K562 (cell line): Measurements from ENCODE around the gene SYT3. TPM values are rescaled to one million over a fixed set of nuclear protein-coding genes. Genes with fewer than 3 reads are reported as not detected.
A peak's percentile ranks its signal among the peaks of the same experiment; 100 is the strongest.
"Not testable (repeated sequence)": the region's sequence is repeated elsewhere in the genome, so short reads cannot be mapped to it uniquely, and the experiment has no call there.

Source experiments
- ATAC-seq: fragments of 200-7000 bp; cut with Tn5 transposase; 3 replicates; pipeline ENCODE4 v1.9.1; 2020; ENCODE audit warnings: moderate library complexity
- BruUV-seq: library from RNA; stranded (reverse); fragments of 400-500 nt; replicated peaks from 2 replicates; lab custom pipeline; 2021; lab: Mats Ljungman, UMichigan
- CTCF ChIA-PET: fragments of 300-600 bp; formaldehyde crosslinking; extraction: SDS; loops from one replicate; lab custom pipeline; 2021; ENCODE audit warnings: low intra/inter-chr PET ratio; lab: Yijun Ruan, JAX
- POLR2A ChIA-PET: fragments of 300-600, 350-650 bp; sonication (Branson Sonifier 250); formaldehyde crosslinking; extraction: SDS; loops from one replicate; lab custom pipeline; 2021; ENCODE audit warnings: antibody characterized with exemption, inconsistent platforms; lab: Yijun Ruan, JAX
- DNase-seq, 4 experiments: peaks; one replicate each; pipeline versions ENCODE4 v3.0.0 to v3.0.0-alpha.2; 2011 to 2018; ENCODE audit warnings: low spot score in 3 of 4, mixed read lengths in 3 of 4; ENCODE audit errors: extremely low read depth in 1 of 4
- FAIRE-seq: peaks from 2 replicates; lab custom pipeline; 2011; peaks lifted over from hg19 to GRCh38; lab: Jason Lieb, UNC
- H2AFZ ChIP-seq: 2 replicates; pipeline ENCODE4 v1.6.0; 2011; ENCODE audit warnings: low read depth, low read length, control low read depth, inconsistent platforms
- H3K27ac ChIP-seq: fragments of 200-600 bp; 3 replicates; pipeline ENCODE4 v1.8.0; 2011; ENCODE audit warnings: low read depth, mild to moderate bottlenecking, control low read depth, inconsistent platforms, low read length, moderate library complexity, mixed read lengths; ENCODE audit errors: extremely low read depth
- H3K27me3 ChIP-seq, 2 experiments: fragments of 300-600 bp in 1 of 2; 2 replicates in 1 of 2; 3 replicates in 1 of 2; pipeline versions ENCODE4 v1.6.0 to v1.8.0; 2011; ENCODE audit warnings: inconsistent platforms in 2 of 2, low read length in 2 of 2, mild to moderate bottlenecking in 1 of 2, mixed read lengths in 1 of 2, moderate library complexity in 1 of 2; ENCODE audit not compliant: control insufficient read depth in 2 of 2, insufficient read depth in 2 of 2
- H3K36me3 ChIP-seq: fragments of 300-600 bp; 3 replicates; pipeline ENCODE4 v1.8.0; 2011; ENCODE audit warnings: mild to moderate bottlenecking, low read length, inconsistent platforms; ENCODE audit not compliant: control insufficient read depth, insufficient read depth
- H3K4me1 ChIP-seq, 2 experiments: fragments of 200-600 bp in 1 of 2; replicated peaks in 1 of 2; 2 replicates in 1 of 2; 3 replicates in 1 of 2; pipeline versions ENCODE4 v1.5.1 to v1.8.0; 2011; ENCODE audit warnings: inconsistent platforms in 2 of 2, low read length in 2 of 2, mild to moderate bottlenecking in 1 of 2, mixed read lengths in 1 of 2, moderate library complexity in 1 of 2; ENCODE audit not compliant: control insufficient read depth in 2 of 2, insufficient read depth in 2 of 2
- H3K4me2 ChIP-seq: 2 replicates; pipeline ENCODE4 v1.6.1; 2011; ENCODE audit warnings: low read length, control low read depth, inconsistent platforms, mixed read lengths; ENCODE audit not compliant: insufficient read depth
- H3K4me3 ChIP-seq: fragments of 200-600 bp; sonication (generic), shearing (Covaris generic); 2 replicates; pipeline ENCODE4 v1.5.1; 2016; ENCODE audit warnings: control low read depth, inconsistent platforms
- H3K79me2 ChIP-seq: fragments of 200-600 bp; 3 replicates; pipeline ENCODE4 v1.8.0; 2011; ENCODE audit warnings: low read length, inconsistent platforms; ENCODE audit not compliant: control insufficient read depth, insufficient read depth
- H3K9ac ChIP-seq, 2 experiments: 2 replicates each; pipeline versions ENCODE4 v1.6.0 to v1.6.1; 2011; ENCODE audit warnings: low read depth in 2 of 2, low read length in 2 of 2, control low read depth in 1 of 2, inconsistent platforms in 1 of 2, mild to moderate bottlenecking in 1 of 2, mixed read lengths in 1 of 2; ENCODE audit not compliant: insufficient read depth in 1 of 2
- H3K9me1 ChIP-seq: one replicate; pipeline ENCODE4 v1.6.0; 2011; ENCODE audit warnings: inconsistent platforms, mild to moderate bottlenecking, low read length, moderate library complexity; ENCODE audit not compliant: control insufficient read depth, insufficient read depth
- H3K9me3 ChIP-seq: replicated peaks from 2 replicates; pipeline ENCODE4 v1.5.1; 2011; ENCODE audit warnings: low read depth, low read length, inconsistent platforms; ENCODE audit not compliant: control insufficient read depth, insufficient read depth
- H4K20me1 ChIP-seq: replicated peaks from 2 replicates; pipeline ENCODE4 v1.6.1; 2011; ENCODE audit warnings: low read length, inconsistent platforms, mixed read lengths; ENCODE audit not compliant: control insufficient read depth, insufficient read depth
- ARID1B ChIP-seq: fragments of 450-650 bp; IDR thresholded peaks from 2 replicates; pipeline ENCODE4 v1.6.1; 2016; ENCODE audit warnings: antibody characterized with exemption, mild to moderate bottlenecking, inconsistent platforms
- CBFA2T2 ChIP-seq: fragments of 450-650 bp; conservative IDR thresholded peaks from 2 replicates; pipeline ENCODE4 v1.6.1; 2017; ENCODE audit warnings: mild to moderate bottlenecking
- CBFA2T3 ChIP-seq: fragments of 450-650 bp; IDR thresholded peaks from 2 replicates; pipeline ENCODE4 v1.6.1; 2017
- MAX ChIP-seq: sonication (generic); formaldehyde crosslinking; IDR thresholded peaks from 2 replicates; pipeline ENCODE4 v1.9.0; 2022; ENCODE audit warnings: mild to moderate bottlenecking, missing genetic modification reagents
- NR2C1 ChIP-seq, 2 experiments: fragments of 450-650 bp; IDR thresholded peaks; 2 replicates each; pipeline ENCODE4 v1.6.1; 2017; ENCODE audit warnings: mild to moderate bottlenecking in 2 of 2, antibody characterized with exemption in 1 of 2, inconsistent platforms in 1 of 2, missing compliant biosample characterization in 1 of 2, missing genetic modification characterization in 1 of 2
- PYGO2 ChIP-seq: fragments of 450-650 bp; IDR thresholded peaks from 2 replicates; pipeline ENCODE4 v1.6.1; 2016; ENCODE audit warnings: mild to moderate bottlenecking, missing genetic modification characterization, moderate library complexity, missing compliant biosample characterization
- SMARCA4 ChIP-seq: fragments of 450-650 bp; IDR thresholded peaks from 2 replicates; pipeline ENCODE4 v1.6.1; 2016
- SOX6 ChIP-seq: fragments of 450-650 bp; IDR thresholded peaks from 2 replicates; pipeline ENCODE4 v1.6.1; 2014; ENCODE audit warnings: mild to moderate bottlenecking
- TCF3 ChIP-seq: sonication (generic); formaldehyde crosslinking; IDR thresholded peaks from 2 replicates; pipeline ENCODE4 v1.4.0; 2020; ENCODE audit warnings: mild to moderate bottlenecking, missing genetic modification reagents
- WGBS: fragments of 100-300 bp; shearing (Covaris generic); methylation state at CpG from one replicate; pipeline ENCODE4 v1.1.6; 2016; ENCODE audit warnings: low coverage, mixed read lengths; ENCODE audit not compliant: insufficient coverage; ENCODE audit errors: missing lambda C conversion rate; 5-methylcytosine and 5-hydroxymethylcytosine counted together
- in situ Hi-C: fragments of 300-500 bp; cut with MboI; formaldehyde crosslinking; loops from 4 replicates; pipeline ENCODE4 v1.15.0; 2018; ENCODE audit warnings: inconsistent platforms, mixed read lengths
- intact Hi-C: fragments of 100-400 bp; cut with micrococcal nuclease; formaldehyde crosslinking; loops from 2 replicates; pipeline ENCODE4 v1.14.2; 2022
- polyA plus RNA-seq, 8 experiments: library from polyadenylated mRNA; depleted of rRNA in 4 of 8; stranded (reverse) in 5 of 8; unstranded in 3 of 8; fragments of >200 nt; fragmentation: Nextera tagmentation in 2 of 8; fragmentation: Illumina TruSeq in 1 of 8; extraction: Ambion mirVana in 2 of 8; extraction: Trizol in 1 of 8; gene quantifications; 2 replicates each; pipeline versions ENCODE4 v1.2.1 to v1.2.3, GENCODE V29; 2011 to 2014; ENCODE audit warnings: inconsistent platforms in 1 of 8, missing spikeins in 1 of 8
- total RNA-seq, 7 experiments: library from RNA; depleted of rRNA in 6 of 7; stranded (reverse); fragments of >200 nt in 6 of 7; fragmentation: Illumina TruSeq in 2 of 7; extraction: Trizol in 2 of 7; gene quantifications; 2 replicates each; pipeline versions ENCODE4 v1.2.1 to v1.2.3, GENCODE V29; 2011 to 2021; ENCODE audit warnings: low replicate concordance in 1 of 7
- TF ChIP-seq, protein P1 (sequence below), 2 experiments: fragments of 450-650 bp; conservative IDR thresholded peaks; 2 replicates each; pipeline ENCODE4 v1.6.1; 2017; ENCODE audit warnings: mild to moderate bottlenecking in 2 of 2, moderate library complexity in 2 of 2

Gene SYT3
- total and polyA plus RNA-seq, 9 of the 15 experiments (the other 6 are each of a cell fraction or from before 2014, with no cell fraction given): 0.36 to 2.0 (median 0.54) TPM; not detected in 2

GRCh38 chr19:50581795-50582660, 57.7 kb downstream of the SYT3 start:
- peak overlapping the region in 1 of 2 experiments; percentile 27; a peak in 1 of 4 replicates for H3K9ac ChIP-seq
- intact Hi-C loops; H3K4me3 ChIP-seq; H3K9me1 ChIP-seq; H3K27me3 ChIP-seq; H3K4me2 ChIP-seq; H3K36me3 ChIP-seq; in situ Hi-C loops; BruUV-seq; CTCF ChIA-PET; FAIRE-seq; H4K20me1 ChIP-seq; H3K9me3 ChIP-seq; H3K79me2 ChIP-seq; DNase-seq; TF ChIP-seq NR2C1 (tag; IDR thresholded peaks at IDR 0.05): not testable (repeated sequence)
- peak overlapping the region; percentile 76 for H2AFZ ChIP-seq
- WGBS: 60% methylated on average over 18 of the region's 24 CpGs
- peak overlapping the region; percentile 10; the same call in 1 of the 3 replicates for H3K27ac ChIP-seq
- POLR2A ChIA-PET: interaction anchor here (1.8 kb wide), 1 partner anchor 9 kb away, joined by 5 read pairs; no protein-coding TSS in a partner anchor
- peak; percentile 32; the same call in 2 of the 3 replicates for ATAC-seq
- peaks cover 15 to 17% of the 10 kb centered on the region in 2 experiments; a peak in 4 of 5 replicates for H3K4me1 ChIP-seq
- TF ChIP-seq NR2C1 (IDR thresholded peaks at IDR 0.05) (peak; percentile 36; the same call in 1 of the 2 replicates), SMARCA4 (0 out of 2 replicates have a peak, but pooled peaks have one; percentile 17), PYGO2 (tag) (peak; percentile 40; the same call in 1 of the 2 replicates), SOX6 (peak; percentile 30; the same call in 1 of the 2 replicates), CBFA2T3 (peak; percentile 80), TCF3 (CRISPR knock-in tag) (peak; percentile 40), ARID1B (peak; percentile 61), MAX (peak; percentile 54), CBFA2T2 (peak; percentile 63)
- TF ChIP-seq, protein P1, sequence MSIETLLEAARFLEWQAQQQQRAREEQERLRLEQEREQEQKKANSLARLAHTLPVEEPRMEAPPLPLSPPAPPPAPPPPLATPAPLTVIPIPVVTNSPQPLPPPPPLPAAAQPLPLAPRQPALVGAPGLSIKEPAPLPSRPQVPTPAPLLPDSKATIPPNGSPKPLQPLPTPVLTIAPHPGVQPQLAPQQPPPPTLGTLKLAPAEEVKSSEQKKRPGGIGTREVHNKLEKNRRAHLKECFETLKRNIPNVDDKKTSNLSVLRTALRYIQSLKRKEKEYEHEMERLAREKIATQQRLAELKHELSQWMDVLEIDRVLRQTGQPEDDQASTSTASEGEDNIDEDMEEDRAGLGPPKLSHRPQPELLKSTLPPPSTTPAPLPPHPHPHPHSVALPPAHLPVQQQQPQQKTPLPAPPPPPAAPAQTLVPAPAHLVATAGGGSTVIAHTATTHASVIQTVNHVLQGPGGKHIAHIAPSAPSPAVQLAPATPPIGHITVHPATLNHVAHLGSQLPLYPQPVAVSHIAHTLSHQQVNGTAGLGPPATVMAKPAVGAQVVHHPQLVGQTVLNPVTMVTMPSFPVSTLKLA (conservative IDR thresholded peaks at IDR 0.05): peak; percentile 32 to 49; a peak in 2 of 4 replicates
